HG03064 (cell line): ENCODE data around the gene PSMD6.

Experiments used
- ATAC-seq: cut with Tn5 transposase; IDR thresholded peaks from one replicate; pipeline ENCODE4 v1.9.1; 2021; ENCODE audit warnings: low read depth; ENCODE audit not compliant: unreplicated experiment

The PSMD6 gene

DNA sequence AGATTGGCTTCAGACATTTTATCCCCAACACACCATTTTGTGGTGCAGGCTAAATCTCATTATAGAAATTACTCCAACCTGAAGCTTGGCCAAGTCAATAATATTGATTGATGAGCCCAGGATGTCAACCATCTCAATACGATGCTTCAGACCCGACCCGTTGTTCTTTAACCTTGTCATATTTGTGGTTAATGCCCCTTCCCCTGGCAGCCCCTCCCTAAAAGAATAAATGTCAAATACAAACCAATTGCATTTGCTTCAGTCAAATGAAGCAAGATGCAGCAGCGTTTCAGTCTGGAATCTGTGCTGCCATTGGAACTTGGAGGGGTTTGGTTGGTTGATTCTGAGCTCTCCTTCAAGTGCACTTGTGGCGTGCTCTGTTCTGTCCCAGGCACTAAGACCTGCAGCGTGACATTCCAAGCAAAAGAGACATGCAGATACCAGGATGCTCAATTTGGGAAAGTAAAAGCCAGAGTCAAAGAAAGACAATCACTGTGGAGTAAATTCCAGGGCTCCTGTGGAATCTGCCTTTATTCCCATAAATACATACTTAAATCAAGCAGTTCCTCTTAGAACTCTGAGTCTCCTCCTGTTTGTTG is 23.8 kb upstream of the PSMD6 start:
- no peak for ATAC-seq

DNA sequence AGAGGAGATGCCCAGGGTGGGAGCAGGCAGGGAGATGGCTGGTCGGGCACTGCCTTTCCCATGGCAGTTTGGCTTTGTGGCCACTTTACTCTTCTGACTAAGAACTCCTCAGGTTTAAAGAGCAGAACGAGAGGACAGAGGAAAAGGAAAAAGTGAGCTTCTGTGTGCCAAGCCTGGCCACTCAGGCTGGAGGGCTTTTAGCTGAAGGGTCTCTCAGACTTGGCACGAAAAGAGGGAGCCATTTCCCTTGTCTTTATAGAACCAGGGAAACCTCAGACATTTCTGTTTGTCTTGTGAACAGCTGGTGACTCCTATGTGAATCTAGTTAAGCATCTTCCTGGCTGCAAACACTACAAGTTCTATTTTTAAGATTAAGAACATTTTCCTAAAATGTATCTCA is 23.3 kb upstream of the PSMD6 start:
- ATAC-seq, result no peak

DNA sequence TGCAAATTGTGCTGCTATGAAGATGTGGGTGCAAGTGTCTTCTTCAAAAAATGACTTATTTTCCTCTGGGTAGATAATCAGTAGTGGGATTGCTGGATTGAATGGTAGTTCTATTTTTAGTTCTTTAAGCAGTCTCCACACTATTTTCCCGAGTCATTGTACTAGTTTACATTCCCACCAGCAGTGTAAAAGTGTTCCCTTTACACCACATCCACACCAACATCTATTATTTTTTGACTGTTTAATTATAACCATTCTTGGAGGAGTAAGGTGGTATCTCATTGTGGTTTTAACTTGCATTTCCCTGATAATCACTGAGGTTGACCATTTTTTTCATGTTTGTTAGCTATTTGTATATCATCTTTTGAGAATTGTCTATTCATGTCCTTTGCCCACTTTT is 19.7 kb upstream of the PSMD6 start:
- ATAC-seq, result no peak

GRCh38 chr3:64039981-64040733 is 16.9 kb upstream of the PSMD6 start:
- ATAC-seq, result no peak

DNA sequence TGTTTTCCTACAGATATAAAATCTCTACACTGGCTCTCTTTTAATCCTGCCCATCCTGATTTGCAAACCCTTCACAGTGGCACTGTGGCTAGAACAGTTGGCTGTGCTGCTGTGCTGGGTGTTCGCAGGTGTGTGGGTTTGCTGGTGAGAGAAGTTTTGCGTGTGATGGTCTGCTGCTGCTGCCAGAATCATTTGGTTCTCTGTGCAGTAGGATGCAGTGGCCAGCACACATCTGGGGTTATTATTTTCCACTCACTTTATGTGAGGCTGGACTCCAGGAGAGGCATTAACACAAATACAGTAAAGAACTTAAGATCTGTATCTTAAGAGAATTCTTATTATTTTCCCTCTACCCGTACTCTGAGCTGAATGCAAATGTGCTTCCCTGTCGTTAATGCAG is 16.0 kb upstream of the PSMD6 start:
- ATAC-seq, result no peak

GRCh38 chr3:64038253-64038767 is 15.0 kb upstream of the PSMD6 start:
- no peak for ATAC-seq

- no peak for ATAC-seq
Observed at GRCh38 chr3:64037084-64037483, 13.8 kb upstream of the PSMD6 start.

DNA sequence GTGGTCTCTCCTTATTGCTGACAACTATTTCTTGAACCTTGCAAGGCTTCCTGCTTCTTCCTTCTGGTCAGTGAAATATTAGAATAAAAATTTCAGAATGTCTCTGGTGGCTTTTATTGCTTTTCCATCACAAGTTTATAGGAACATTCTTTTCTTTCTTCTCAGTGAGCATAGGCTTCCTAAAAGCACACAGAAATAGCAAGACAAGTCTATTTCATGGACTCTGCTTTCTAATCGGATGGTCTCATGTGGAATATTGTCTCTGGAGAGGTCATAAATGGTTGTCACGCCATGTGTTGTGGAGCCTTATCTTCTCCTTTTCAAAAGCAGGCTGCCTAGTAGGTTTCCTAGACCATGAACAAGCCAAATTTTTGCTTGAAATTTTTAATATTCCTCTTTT is 9.8 kb upstream of the PSMD6 start:
- ATAC-seq, result no peak

DNA sequence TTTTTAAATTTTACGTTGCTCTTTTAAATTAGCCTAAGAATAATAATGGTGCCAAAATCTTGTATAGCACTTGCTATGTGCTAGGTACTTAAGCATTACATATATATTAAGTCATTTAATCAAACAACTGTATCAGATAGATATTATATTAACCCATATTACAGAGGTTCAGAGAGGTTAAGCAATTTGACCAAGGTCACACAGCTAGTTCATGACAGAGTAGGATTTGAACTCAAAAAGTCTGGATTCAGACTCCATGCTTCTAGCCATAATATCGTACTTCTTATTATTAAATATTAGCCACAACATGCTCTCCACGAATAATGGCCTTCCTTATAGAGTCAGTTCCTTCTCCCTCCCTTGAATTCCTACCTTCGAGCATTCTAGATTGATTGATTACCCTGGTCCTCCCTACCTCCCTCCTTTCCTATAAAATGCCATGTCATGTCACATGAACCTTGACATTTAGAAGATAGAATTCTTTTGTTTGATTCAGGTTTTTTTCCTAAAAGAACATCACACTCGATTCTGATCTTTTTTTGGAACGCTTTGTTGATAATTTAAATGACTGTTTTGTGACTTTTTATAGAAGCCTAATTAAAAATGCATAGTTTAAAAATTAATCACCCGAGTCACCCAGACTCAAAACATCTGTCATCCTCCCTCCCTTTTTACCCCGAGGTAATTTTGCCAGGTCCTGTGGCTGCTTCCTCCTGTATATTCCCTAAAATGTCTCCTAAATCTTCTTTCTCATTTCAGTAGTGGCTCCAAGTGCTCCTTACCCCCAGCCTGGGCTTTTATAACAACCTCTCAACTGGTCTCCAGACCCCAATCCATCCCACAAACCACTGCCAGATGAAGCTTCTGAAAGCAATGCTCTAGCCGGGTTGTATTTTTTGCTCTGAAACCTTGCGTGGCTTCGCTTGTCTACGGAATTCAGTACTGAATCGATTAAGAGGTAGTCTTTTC is 8.5 kb upstream of the PSMD6 start:
- no peak for ATAC-seq

DNA sequence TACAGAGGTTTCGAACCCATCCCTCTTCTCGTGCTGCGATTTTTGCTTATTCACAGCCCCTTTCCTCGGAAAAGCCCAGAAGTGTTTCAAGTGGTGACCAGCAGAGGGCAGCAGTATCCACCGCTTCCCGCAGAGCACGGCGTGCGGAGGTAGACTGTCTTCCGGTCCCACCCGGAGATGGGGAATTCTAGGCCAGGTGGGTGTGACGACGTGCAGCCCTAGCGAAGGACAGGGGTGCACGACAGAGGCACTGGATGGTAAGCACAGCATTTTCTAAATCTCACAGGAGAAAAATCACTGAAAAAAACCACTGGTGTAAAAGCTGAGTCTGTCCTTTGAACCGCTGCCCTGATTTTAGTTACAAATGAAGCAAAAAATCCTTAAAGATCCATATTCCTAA is 7.4 kb upstream of the PSMD6 start:
- peak; percentile 95 for ATAC-seq

- ATAC-seq, result no peak
Observed at GRCh38 chr3:64029287-64029686, 6.0 kb upstream of the PSMD6 start.

- no peak for ATAC-seq
Observed at GRCh38 chr3:64028754-64029153, 5.5 kb upstream of the PSMD6 start.

GRCh38 chr3:64027658-64028057 is 4.4 kb upstream of the PSMD6 start:
- no peak for ATAC-seq

DNA sequence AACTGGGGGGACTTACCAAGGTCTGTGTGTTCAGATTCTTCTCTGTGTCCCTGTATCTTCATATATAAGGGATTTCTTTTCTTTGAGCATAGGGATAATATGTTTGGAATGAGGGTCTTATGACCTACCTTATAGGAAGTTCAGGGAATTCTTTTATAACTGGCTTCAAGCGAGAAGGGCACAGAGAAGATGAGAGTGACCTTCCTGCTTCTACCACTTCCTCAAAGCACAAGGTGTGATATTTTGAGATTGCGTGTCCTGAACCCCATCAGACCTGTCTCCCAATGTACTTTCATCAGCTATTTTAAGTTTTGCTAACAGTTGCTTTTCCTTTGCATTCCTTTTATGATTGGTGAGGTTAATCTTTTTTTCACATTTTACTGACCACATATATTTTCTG is 3.1 kb upstream of the PSMD6 start:
- ATAC-seq, result no peak

GRCh38 chr3:64023861-64024223 is 548 bp upstream of the PSMD6 start:
- no peak for ATAC-seq

DNA sequence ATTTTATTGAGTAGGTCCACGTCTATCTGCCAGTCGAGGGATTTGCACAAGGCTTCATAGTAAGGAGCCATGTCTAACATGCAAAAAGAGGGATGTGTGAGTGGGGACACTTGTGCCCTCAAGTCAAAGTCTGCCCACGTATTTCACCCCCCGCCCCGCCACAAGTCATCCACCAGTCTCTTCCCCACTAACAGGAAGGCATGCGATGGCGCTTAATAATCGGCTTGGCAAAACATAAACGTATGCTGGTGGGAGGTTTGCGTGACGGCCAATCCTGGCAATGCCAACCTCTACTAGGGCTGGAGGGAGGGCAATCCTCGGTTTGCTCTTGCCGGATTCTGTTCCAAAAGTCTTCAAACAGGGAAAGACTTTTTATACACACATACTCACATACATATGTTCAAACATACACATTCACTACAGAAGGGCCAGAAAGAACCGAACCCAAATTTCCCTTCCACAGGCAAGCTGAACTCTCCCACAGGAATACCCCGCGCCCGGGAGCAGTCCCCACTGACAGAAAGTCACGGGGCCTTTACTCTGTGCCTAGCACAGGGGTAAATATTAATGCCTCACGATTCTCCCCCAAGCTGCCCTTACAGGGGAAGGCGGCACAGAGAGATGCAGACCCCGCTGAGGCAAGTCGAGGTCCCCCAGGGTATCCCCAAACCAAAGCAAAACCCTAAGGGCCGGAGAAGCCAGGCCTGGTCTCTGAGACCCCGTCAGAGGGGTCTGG is 675 bp downstream of the PSMD6 start:
- no peak for ATAC-seq

DNA sequence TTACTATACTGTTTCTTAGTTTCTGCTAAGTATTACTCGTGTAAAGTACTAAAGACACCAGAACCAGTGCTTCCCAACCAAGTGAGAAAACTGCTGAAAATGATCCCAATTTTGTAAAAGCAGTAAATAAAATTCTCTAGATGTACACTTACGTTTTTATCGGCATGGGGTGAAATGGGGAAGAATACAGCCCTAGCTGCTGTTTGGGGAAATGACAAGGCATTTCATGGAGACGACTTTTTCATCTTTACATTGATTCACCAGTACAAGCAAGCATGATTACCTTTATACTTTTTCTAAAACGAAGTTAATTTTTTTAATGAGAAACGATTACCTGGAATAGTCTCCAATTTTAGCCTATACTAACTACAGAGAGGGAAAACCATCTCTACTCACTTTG is 1.4 kb downstream of the PSMD6 start:
- ATAC-seq, result no peak

GRCh38 chr3:64019879-64020278 is 3.4 kb downstream of the PSMD6 start:
- ATAC-seq, result no peak

GRCh38 chr3:64019271-64019670 is 4.0 kb downstream of the PSMD6 start:
- no peak for ATAC-seq

DNA sequence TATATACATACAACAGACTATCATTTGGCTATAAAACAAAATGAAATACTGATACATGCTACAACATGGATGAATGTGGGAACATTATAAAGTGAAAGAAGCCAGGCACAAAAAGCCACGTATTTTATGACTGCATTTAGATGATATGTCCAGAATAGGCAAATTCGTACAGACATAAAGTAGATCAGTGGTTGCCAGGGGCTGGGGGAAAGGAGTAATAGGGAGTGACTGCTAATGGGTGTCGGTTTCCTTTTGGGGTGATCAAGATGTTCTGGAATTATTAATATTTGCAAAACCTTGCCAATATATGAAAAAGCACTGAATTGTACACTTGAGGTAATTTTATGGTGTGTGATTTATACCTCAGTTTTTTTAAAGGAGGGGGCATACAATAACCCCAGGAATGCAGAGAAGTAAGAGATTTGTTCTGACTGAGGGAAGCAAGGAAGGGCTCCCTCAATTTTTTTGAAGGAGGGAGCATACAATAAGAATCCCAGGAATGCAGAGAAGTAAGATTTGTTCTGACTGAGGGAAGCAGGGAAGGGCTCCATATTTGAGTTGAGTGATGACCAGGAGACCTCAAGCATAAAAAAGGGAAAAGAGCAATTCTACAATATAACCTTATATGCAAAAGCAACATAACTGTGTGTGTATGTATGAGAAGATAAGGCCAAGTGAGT is 6.2 kb downstream of the PSMD6 start:
- no peak for ATAC-seq
